Measurements from ENCODE around the gene NCKAP5. TPM values are rescaled to one million over a fixed set of nuclear protein-coding genes. Genes with fewer than 3 reads are reported as not detected.
A peak's percentile ranks its signal among the peaks of the same experiment; 100 is the strongest.

Gene NCKAP5
- total and polyA plus RNA-seq, 2 of the 13 experiments (the other 11 are each of a cell fraction or from before 2014, with no cell fraction given): 0.01 TPM; not detected in 1

GRCh38 chr2:132632000-132632649, 936.1 kb downstream of the NCKAP5 start (continued):
- TF ChIP-seq KIAA2018 (CRISPR knock-in tag; IDR thresholded peaks at IDR 0.05; ENCODE audit: borderline replicate concordance) (no peak), CERS6 (CRISPR knock-in tag; IDR thresholded peaks at IDR 0.05) (no peak), ZNF616 (CRISPR knock-in tag; IDR thresholded peaks at IDR 0.05; ENCODE audit: low read depth) (no peak), THYN1 (CRISPR knock-in tag; IDR thresholded peaks at IDR 0.05; ENCODE audit: borderline replicate concordance, low read depth) (no peak), ZNF207 (IDR thresholded peaks at IDR 0.05; ENCODE audit: borderline replicate concordance) (no peak), ZNF496 (CRISPR knock-in tag; IDR thresholded peaks at IDR 0.05; ENCODE audit: insufficient replicate concordance) (no peak), HMG20A (CRISPR knock-in tag; IDR thresholded peaks at IDR 0.05; ENCODE audit: borderline replicate concordance) (no peak), HNRNPUL1 (IDR thresholded peaks at IDR 0.05; ENCODE audit: low read depth, low read length) (no peak), ZNF878 (CRISPR knock-in tag; IDR thresholded peaks at IDR 0.05) (no peak), ZNF720 (CRISPR knock-in tag; IDR thresholded peaks at IDR 0.05) (no peak), KLF16 (CRISPR knock-in tag; IDR thresholded peaks at IDR 0.05) (no peak), LCORL (IDR thresholded peaks at IDR 0.05) (no peak), LCORL (CRISPR knock-in tag; IDR thresholded peaks at IDR 0.05) (peak; percentile 77), SNAPC5 (CRISPR knock-in tag; IDR thresholded peaks at IDR 0.05; ENCODE audit: borderline replicate concordance) (no peak), ZNF777 (CRISPR knock-in tag; IDR thresholded peaks at IDR 0.05) (no peak), ZFP1 (CRISPR knock-in tag; IDR thresholded peaks at IDR 0.05) (0 out of 2 replicates have a peak, but pooled peaks have one; percentile 18)
- TF ChIP-seq, protein P1, sequence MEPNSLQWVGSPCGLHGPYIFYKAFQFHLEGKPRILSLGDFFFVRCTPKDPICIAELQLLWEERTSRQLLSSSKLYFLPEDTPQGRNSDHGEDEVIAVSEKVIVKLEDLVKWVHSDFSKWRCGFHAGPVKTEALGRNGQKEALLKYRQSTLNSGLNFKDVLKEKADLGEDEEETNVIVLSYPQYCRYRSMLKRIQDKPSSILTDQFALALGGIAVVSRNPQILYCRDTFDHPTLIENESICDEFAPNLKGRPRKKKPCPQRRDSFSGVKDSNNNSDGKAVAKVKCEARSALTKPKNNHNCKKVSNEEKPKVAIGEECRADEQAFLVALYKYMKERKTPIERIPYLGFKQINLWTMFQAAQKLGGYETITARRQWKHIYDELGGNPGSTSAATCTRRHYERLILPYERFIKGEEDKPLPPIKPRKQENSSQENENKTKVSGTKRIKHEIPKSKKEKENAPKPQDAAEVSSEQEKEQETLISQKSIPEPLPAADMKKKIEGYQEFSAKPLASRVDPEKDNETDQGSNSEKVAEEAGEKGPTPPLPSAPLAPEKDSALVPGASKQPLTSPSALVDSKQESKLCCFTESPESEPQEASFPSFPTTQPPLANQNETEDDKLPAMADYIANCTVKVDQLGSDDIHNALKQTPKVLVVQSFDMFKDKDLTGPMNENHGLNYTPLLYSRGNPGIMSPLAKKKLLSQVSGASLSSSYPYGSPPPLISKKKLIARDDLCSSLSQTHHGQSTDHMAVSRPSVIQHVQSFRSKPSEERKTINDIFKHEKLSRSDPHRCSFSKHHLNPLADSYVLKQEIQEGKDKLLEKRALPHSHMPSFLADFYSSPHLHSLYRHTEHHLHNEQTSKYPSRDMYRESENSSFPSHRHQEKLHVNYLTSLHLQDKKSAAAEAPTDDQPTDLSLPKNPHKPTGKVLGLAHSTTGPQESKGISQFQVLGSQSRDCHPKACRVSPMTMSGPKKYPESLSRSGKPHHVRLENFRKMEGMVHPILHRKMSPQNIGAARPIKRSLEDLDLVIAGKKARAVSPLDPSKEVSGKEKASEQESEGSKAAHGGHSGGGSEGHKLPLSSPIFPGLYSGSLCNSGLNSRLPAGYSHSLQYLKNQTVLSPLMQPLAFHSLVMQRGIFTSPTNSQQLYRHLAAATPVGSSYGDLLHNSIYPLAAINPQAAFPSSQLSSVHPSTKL (CRISPR knock-in tag; IDR thresholded peaks at IDR 0.05): peak; percentile 73

All from HepG2 (cell line).